Fibroblast of the conjunctiva (primary cell): Measurements from ENCODE around the gene ADRB1.

ENCODE experiments used
- DNase-seq: peaks from one replicate; pipeline ENCODE4 v3.0.0-alpha.2; 2010; ENCODE audit warnings: low read depth

The ADRB1 gene

GRCh38 chr10:114043532-114044246 lies at the start of gene ADRB1:
TSS of gene ADRB1 (plus strand) at chr10:114043866. CDS start at chr10:114044133, 267 bp downstream.
- no peak for DNase-seq

GRCh38 chr10:113995201-113995600 lies 48.5 kb upstream of the ADRB1 start:
- no peak for DNase-seq

GRCh38 chr10:113997428-113997827 lies 46.2 kb upstream of the ADRB1 start:
- no peak for DNase-seq

- no peak for DNase-seq
These were observed 44.1 kb upstream of the ADRB1 start for GRCh38 chr10:113999531-113999930.

- no peak for DNase-seq
These were observed 43.1 kb upstream of the ADRB1 start for GRCh38 chr10:114000457-114001010.

- DNase-seq, result no peak
These were observed 41.2 kb upstream of the ADRB1 start for GRCh38 chr10:114002422-114002821.

GRCh38 chr10:114003161-114003941 lies 40.3 kb upstream of the ADRB1 start:
- no peak for DNase-seq

GRCh38 chr10:114009281-114009996 lies 34.2 kb upstream of the ADRB1 start:
- DNase-seq, result no peak

- no peak for DNase-seq
These were observed 33.4 kb upstream of the ADRB1 start for GRCh38 chr10:114010316-114010715.

- DNase-seq, result no peak
These were observed 31.0 kb upstream of the ADRB1 start for GRCh38 chr10:114012650-114013049.

GRCh38 chr10:114015708-114016107 lies 28.0 kb upstream of the ADRB1 start:
- no peak for DNase-seq

- DNase-seq, result no peak
These were observed 26.4 kb upstream of the ADRB1 start for GRCh38 chr10:114017271-114017670.

- DNase-seq, result no peak
These were observed 25.8 kb upstream of the ADRB1 start for GRCh38 chr10:114017873-114018272.

GRCh38 chr10:114019226-114019625 lies 24.4 kb upstream of the ADRB1 start:
- no peak for DNase-seq

- no peak for DNase-seq
These were observed 22.5 kb upstream of the ADRB1 start for GRCh38 chr10:114021154-114021553.

- no peak for DNase-seq
These were observed 21.7 kb upstream of the ADRB1 start for GRCh38 chr10:114021717-114022680.

- DNase-seq, result peak; percentile 22
These were observed 20.7 kb upstream of the ADRB1 start for GRCh38 chr10:114022766-114023597.

GRCh38 chr10:114024876-114025610 lies 18.6 kb upstream of the ADRB1 start:
- peak; percentile 27 for DNase-seq

- no peak for DNase-seq
These were observed 18.0 kb upstream of the ADRB1 start for GRCh38 chr10:114025611-114026130.
